GM18951 (cell line): Measurements from ENCODE around the gene ZNF367.

ENCODE experiments used
- POLR2A ChIP-seq: IDR thresholded peaks from 4 replicates; pipeline ENCODE4 v1.6.1; 2011; ENCODE audit warnings: mild to moderate bottlenecking; ENCODE audit not compliant: insufficient read length, insufficient read depth; ENCODE audit errors: extremely low read depth
- in situ Hi-C: fragments of 300-500 bp; cut with MboI; formaldehyde crosslinking; loops from one replicate; pipeline ENCODE4 v1.12.0; 2022; ENCODE audit warnings: low sequenced_read_pairs, mixed read lengths, inconsistent platforms; ENCODE audit not compliant: unreplicated experiment

The ZNF367 gene

DNA sequence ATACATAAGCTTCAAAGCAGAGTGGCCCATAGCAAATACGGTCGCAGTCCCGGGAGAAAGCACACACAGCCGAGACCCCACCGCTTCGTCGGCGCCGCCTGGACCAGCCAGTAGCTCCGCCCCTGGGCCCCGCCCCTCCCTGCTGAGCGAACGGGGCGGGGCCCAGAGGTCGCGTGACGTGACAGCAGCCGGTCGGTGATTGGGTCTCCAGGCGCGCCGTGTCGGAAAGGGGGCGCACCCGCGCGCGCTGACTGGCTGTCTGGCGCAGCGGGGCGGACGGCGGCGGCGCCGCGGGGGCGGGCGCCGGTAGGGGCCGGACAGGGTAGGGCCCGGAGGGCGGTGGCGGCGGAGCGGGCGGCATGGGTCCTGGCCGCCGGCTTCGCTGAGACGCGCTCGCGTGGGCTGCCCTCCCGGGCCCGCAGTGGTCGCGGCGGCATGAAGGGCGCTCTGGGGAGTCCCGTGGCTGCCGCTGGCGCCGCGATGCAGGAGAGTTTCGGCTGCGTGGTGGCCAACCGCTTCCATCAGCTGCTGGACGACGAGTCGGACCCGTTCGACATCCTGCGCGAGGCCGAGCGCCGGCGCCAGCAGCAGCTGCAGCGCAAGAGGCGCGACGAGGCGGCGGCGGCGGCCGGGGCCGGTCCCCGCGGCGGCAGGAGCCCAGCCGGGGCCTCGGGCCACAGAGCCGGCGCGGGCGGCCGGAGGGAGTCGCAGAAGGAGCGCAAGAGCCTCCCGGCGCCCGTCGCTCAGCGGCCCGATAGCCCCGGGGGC, 31.9 kb upstream of the ZNF367 start, which contains the start of gene HABP4:
Gene HABP4, plus strand, starts transcription at position 325 of the 768 bp plus-strand sequence. Its CDS starts 111 bp downstream, at position 436.
- TF ChIP-seq POLR2A, result peak; percentile 80
- in situ Hi-C loops, result no loop called here

GRCh38 chr9:96449523-96449844, 31.3 kb upstream of the ZNF367 start:
- no peak for TF ChIP-seq POLR2A
- in situ Hi-C loops, result no loop called here

DNA sequence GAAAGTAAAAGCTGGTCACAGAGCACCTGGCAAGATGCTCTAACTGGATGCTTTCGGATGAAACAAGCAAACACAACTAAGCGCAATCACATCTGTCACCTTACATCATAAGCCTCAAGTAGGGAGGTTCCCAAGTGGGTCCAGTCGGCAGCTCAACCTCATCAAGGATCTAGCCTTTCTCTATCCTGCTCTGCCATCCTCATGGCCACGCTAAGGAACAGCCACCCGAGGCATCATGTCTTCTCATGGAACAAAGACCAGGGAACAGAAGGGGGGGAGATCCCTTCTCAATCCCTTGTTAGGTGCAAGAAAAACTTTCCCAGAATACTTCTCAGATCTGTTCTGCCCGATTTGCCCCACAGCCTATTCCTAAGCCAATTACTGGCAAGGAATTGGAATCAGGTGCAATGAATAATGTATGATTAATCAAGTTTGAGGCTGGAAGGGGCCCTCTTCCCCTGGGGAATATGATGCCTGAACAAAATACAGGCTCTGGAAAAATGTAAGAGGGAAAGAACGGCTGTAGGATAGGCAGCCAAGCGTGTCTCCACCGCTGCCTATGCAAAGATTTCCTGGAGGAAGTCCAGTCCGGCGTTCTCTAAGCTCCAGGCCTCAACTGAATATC, 30.5 kb upstream of the ZNF367 start:
- in situ Hi-C loops, result no loop called here
- no peak for TF ChIP-seq POLR2A

- in situ Hi-C loops, result no loop called here
- no peak for TF ChIP-seq POLR2A
Observed at GRCh38 chr9:96447406-96447805, 29.2 kb upstream of the ZNF367 start.

DNA sequence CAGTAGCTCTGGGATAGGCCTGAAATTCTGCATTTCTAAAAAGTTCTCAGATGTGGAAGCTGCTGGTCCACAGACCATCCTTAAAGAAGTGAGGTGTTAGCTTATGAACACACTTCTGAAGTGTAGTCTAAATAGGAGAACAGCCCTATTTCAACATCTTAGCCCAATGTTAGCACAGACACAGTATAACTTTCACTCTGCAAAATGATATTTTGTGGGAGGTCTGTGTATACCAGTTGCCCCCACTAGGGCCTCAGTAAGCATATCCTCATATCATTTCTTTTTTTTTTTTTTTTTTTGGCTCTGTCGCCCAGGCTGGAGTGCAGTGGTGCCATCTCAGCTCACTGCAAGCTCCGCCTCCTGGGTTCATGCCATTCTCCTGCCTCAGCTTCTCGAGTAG, 24.3 kb upstream of the ZNF367 start:
- in situ Hi-C loops, result no loop called here
- TF ChIP-seq POLR2A, result no peak

GRCh38 chr9:96441798-96442445, 23.8 kb upstream of the ZNF367 start:
- in situ Hi-C loops, result no loop called here
- TF ChIP-seq POLR2A, result no peak

DNA sequence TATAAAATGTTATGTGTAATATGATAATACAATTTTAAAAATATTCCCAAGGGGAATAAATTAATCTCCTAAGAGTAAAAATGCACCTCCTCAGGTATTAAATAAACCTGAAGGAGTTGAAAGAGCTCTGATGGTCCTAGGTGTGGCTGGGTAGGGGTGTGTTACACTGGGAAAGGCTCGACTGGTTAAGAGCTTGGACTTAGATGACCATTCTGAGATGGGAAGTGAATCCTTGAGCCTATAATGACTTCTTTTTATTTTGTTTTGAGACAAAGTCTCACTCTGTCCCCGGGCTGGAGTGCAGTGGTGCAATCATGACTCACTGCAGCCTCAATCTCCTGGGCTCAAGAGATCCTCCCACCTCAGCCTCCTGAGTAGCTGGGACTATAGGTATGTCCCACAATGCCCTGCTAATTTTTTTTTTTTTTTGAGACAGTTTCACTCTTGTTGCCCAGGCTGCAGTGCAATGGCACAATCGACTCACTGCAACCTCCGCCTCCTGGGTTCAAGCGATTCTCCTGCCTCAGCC, 22.6 kb upstream of the ZNF367 start:
- in situ Hi-C loops, result no loop called here
- no peak for TF ChIP-seq POLR2A

DNA sequence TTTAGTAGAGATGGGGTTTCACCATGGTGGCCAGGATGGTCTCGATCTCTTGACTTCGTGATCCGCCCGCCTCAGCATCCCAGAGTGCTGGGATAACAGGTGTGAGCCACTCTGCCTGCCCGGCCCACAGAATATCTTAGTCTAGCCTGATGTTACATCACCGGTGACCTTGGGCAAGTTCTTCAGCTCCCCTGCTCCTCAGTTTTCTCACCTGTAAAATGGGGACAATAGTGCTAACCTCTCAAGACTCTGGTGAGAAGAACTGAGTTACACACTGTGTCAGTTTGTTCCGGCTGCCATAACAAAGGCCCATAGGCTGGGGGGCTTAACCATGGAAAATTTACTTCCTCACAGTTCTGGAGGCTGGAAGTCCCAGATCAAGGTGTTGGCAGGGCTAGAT, 19.3 kb upstream of the ZNF367 start:
- no peak for TF ChIP-seq POLR2A

DNA sequence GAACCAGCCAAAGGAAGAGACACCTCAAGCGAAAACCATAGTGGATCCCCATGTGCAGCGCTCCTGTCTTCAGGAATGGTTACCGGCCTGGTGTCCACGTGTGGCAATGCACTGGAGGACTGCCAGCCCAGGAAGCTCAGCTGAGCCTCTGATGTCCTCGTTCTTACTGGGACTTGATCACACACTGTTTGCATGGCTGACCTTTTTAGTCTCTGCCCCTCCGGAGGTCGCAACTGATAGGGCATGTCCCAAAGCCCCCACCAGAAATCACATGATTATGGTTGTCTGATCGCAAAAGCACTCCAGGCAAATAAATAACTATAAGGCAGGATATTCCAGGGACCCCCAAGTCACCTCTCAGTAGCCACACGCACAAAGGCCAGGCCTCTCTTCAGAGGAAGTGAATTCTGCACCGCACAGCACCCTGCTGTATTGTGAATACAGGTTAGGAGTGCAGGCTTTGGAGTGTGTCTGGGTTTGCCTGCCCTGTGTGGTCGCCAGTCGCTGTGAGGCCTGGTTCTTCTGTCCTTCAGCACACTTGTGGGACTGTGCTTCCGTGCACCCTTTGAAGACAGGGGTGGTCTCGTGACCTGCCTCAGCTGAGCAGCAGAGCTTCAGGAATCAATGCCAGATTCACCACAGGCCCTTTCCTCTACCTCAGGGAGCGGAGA, 18.4 kb upstream of the ZNF367 start:
- no peak for TF ChIP-seq POLR2A
- in situ Hi-C loops, result no loop called here

More for the DNA sequence above, 19.3 kb upstream of the ZNF367 start:
- in situ Hi-C loops, result no loop called here

GRCh38 chr9:96436063-96436455, 17.9 kb upstream of the ZNF367 start:
- in situ Hi-C loops, result no loop called here

GRCh38 chr9:96435345-96435744, 17.2 kb upstream of the ZNF367 start:
- TF ChIP-seq POLR2A, result no peak
- in situ Hi-C loops, result no loop called here

More at GRCh38 chr9:96436063-96436455, 17.9 kb upstream of the ZNF367 start:
- TF ChIP-seq POLR2A, result no peak

DNA sequence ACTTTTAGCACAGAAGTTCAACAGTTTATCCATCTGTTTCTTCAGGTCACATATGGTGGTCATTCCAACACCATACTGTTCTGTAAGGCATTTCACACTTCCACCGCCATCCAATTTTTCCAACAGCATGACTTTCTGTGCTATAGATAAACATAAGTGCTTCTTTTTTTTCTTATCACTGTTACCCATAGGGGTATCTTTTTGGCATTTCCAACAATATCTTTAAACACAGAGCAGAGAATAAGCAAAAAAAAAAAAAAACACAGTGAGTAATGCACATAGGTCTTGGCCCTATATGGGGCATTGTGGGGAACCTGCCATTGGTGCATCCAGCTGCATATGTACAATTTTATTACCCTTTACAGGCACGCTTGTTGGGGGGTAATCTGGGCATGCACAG, 12.2 kb upstream of the ZNF367 start:
- no peak for TF ChIP-seq POLR2A
- in situ Hi-C loops, result no loop called here

- in situ Hi-C loops, result no loop called here
- TF ChIP-seq POLR2A, result no peak
Observed at GRCh38 chr9:96429732-96430131, 11.6 kb upstream of the ZNF367 start.
